Spinal cord (tissue), 10 donors: Measurements from ENCODE around the gene ACTR8. TPM values are rescaled to one million over a fixed set of nuclear protein-coding genes. Genes with fewer than 3 reads are reported as not detected.

Experiments
- DNase-seq, 6 donors: peaks; one replicate each; pipeline versions ENCODE4 v3.0.0 to v3.0.0-alpha.2; 2013 to 2015; ENCODE audit warnings: low spot score in 6 of 6, low read depth in 4 of 6
- H3K27ac ChIP-seq: one replicate; pipeline ENCODE4 v1.5.1; 2013; ENCODE audit warnings: low read depth, low read length, control low read depth
- H3K27me3 ChIP-seq: one replicate; pipeline ENCODE4 v1.6.1; 2013; ENCODE audit warnings: low read length; ENCODE audit not compliant: control insufficient read depth, insufficient read depth
- H3K36me3 ChIP-seq: one replicate; pipeline ENCODE4 v1.6.1; 2013; ENCODE audit warnings: low read length; ENCODE audit not compliant: control insufficient read depth, insufficient read depth
- H3K4me1 ChIP-seq: one replicate; pipeline ENCODE4 v1.6.1; 2013; ENCODE audit warnings: low read length; ENCODE audit not compliant: control insufficient read depth, insufficient read depth
- H3K4me3 ChIP-seq: one replicate; pipeline ENCODE4 v1.5.1; 2013; ENCODE audit warnings: low read depth, low read length, control low read depth
- H3K9me3 ChIP-seq: one replicate; pipeline ENCODE4 v1.6.1; 2013; ENCODE audit warnings: low read length; ENCODE audit not compliant: control insufficient read depth, insufficient read depth
- WGBS: methylation state at CpG from one replicate; pipeline ENCODE4 v1.1.5; 2013; ENCODE audit warnings: missing lambda C conversion rate; ENCODE audit not compliant: insufficient coverage; 5-methylcytosine and 5-hydroxymethylcytosine counted together
- polyA plus RNA-seq, 2 donors: library from polyadenylated mRNA; unstranded; fragments of 120-200 nt; gene quantifications; one replicate each; pipeline ENCODE4 v1.2.1, GENCODE V29; 2013; ENCODE audit not compliant: insufficient read length in 2 of 2
- total RNA-seq, 2 donors: library from RNA; depleted of rRNA in 1 of 2; stranded (reverse); fragments of 120-200 nt in 1 of 2; fragments of >200 nt in 1 of 2; gene quantifications; one replicate each; pipeline versions ENCODE4 v1.2.3 to v1.2.4, GENCODE V29; 2013 to 2014
- donor health status: healthy.

Gene ACTR8
- total and polyA plus RNA-seq, 4 donors: 33.0 to 52.0 (median 43.7) TPM

GRCh38 chr3:53824795-53825194, 57.2 kb downstream of the ACTR8 start:
- no peak for DNase-seq
- H3K27me3 ChIP-seq: no peaks in the 10 kb centered on the region

GRCh38 chr3:53823956-53824657, 57.8 kb downstream of the ACTR8 start:
- no peak for DNase-seq
- Histone ChIP-seq H3K9me3 (no peaks in the 10 kb centered on the region), H3K4me3 (no peak overlapping the region), H3K27me3 (no peaks in the 10 kb centered on the region), H3K36me3 (peaks cover 41% of the 10 kb centered on the region), H3K4me1 (peaks cover 13% of the 10 kb centered on the region), H3K27ac (no peak overlapping the region)
- 83% methylated on average over 9 of the region's 10 CpGs for WGBS

More at GRCh38 chr3:53824795-53825194, 57.2 kb downstream of the ACTR8 start:
- H3K9me3 ChIP-seq: no peaks in the 10 kb centered on the region
- H3K4me3 ChIP-seq: no peak overlapping the region
- H3K36me3 ChIP-seq: peaks cover 34% of the 10 kb centered on the region
- H3K27ac ChIP-seq: no peak overlapping the region
- H3K4me1 ChIP-seq: peaks cover 13% of the 10 kb centered on the region
- 94% methylated on average over 4 of the region's 4 CpGs for WGBS

GRCh38 chr3:53823026-53823955, 58.7 kb downstream of the ACTR8 start:
- no peak for DNase-seq
- no peaks in the 10 kb centered on the region for H3K9me3 ChIP-seq
- H3K27ac ChIP-seq: no peak overlapping the region
- no peaks in the 10 kb centered on the region for H3K27me3 ChIP-seq
- 97% methylated on average over 67 of the region's 67 CpGs for WGBS
- peaks cover 14% of the 10 kb centered on the region for H3K4me1 ChIP-seq
- peaks cover 49% of the 10 kb centered on the region for H3K36me3 ChIP-seq
- H3K4me3 ChIP-seq: no peak overlapping the region

- Histone ChIP-seq H3K4me1 (peaks cover 23% of the 10 kb centered on the region), H3K9me3 (no peaks in the 10 kb centered on the region), H3K4me3 (no peak overlapping the region), H3K36me3 (peaks cover 58% of the 10 kb centered on the region), H3K27ac (no peak overlapping the region), H3K27me3 (no peaks in the 10 kb centered on the region)
- no peak for DNase-seq
- 95% methylated on average over 13 of the region's 14 CpGs for WGBS
Measured at GRCh38 chr3:53822331-53822741, 59.6 kb downstream of the ACTR8 start.

GRCh38 chr3:53821631-53822121, 60.3 kb downstream of the ACTR8 start:
- peaks cover 30% of the 10 kb centered on the region for H3K4me1 ChIP-seq
- DNase-seq: no peak
- no peak overlapping the region for H3K27ac ChIP-seq
- H3K27me3 ChIP-seq: no peaks in the 10 kb centered on the region
- WGBS: 76% methylated on average over 2 of the region's 5 CpGs
- no peak overlapping the region for H3K4me3 ChIP-seq
- H3K9me3 ChIP-seq: no peaks in the 10 kb centered on the region
- H3K36me3 ChIP-seq: peaks cover 62% of the 10 kb centered on the region

- 87% methylated on average over 19 of the region's 21 CpGs for WGBS
- peaks cover 33% of the 10 kb centered on the region for H3K4me1 ChIP-seq
- peaks cover 62% of the 10 kb centered on the region for H3K36me3 ChIP-seq
- no peaks in the 10 kb centered on the region for H3K9me3 ChIP-seq
- H3K27ac ChIP-seq: no peak overlapping the region
- no peak for DNase-seq
- H3K4me3 ChIP-seq: no peak overlapping the region
- H3K27me3 ChIP-seq: no peaks in the 10 kb centered on the region
Measured at GRCh38 chr3:53820756-53821580, 61.0 kb downstream of the ACTR8 start.

GRCh38 chr3:53820084-53820483, 61.9 kb downstream of the ACTR8 start:
- 95% methylated on average over 4 of the region's 5 CpGs for WGBS
- H3K4me3 ChIP-seq: no peak overlapping the region
- peaks cover 65% of the 10 kb centered on the region for H3K36me3 ChIP-seq
- no peak overlapping the region for H3K27ac ChIP-seq
- no peak for DNase-seq
- no peaks in the 10 kb centered on the region for H3K27me3 ChIP-seq
- H3K4me1 ChIP-seq: peaks cover 41% of the 10 kb centered on the region
- no peaks in the 10 kb centered on the region for H3K9me3 ChIP-seq

- H3K27me3 ChIP-seq: no peaks in the 10 kb centered on the region
- H3K4me3 ChIP-seq: no peak overlapping the region
- H3K27ac ChIP-seq: no peak overlapping the region
- H3K4me1 ChIP-seq: peaks cover 49% of the 10 kb centered on the region
- H3K36me3 ChIP-seq: peaks cover 70% of the 10 kb centered on the region
- no peaks in the 10 kb centered on the region for H3K9me3 ChIP-seq
- 96% methylated on average over 12 of the region's 14 CpGs for WGBS
- DNase-seq: no peak
Measured at GRCh38 chr3:53819163-53819868, 62.6 kb downstream of the ACTR8 start.
